Testis (tissue), 3 donors: Measurements from ENCODE around the gene OR6X1. TPM values are rescaled to one million over a fixed set of nuclear protein-coding genes. Genes with fewer than 3 reads are reported as not detected.
A peak's percentile ranks its signal among the peaks of the same experiment; 100 is the strongest.

Source experiments
- DNase-seq: peaks from one replicate; pipeline ENCODE4 v3.0.0-alpha.2; 2019
- H3K27ac ChIP-seq, 2 donors: fragments of 200-600 bp; sonication (generic); one replicate each; pipeline ENCODE4 v1.5.1; 2019
- H3K27me3 ChIP-seq: fragments of 200-600 bp; sonication (generic); one replicate; pipeline ENCODE4 v1.5.1; 2019
- H3K36me3 ChIP-seq: fragments of 200-600 bp; sonication (generic); one replicate; pipeline ENCODE4 v1.5.1; 2017; ENCODE audit warnings: low read depth; ENCODE audit errors: missing control alignments
- H3K4me1 ChIP-seq: fragments of 200-600 bp; sonication (generic); one replicate; pipeline ENCODE4 v1.5.1; 2019
- H3K4me3 ChIP-seq, 2 donors: fragments of 200-600 bp; sonication (generic); one replicate each; pipeline ENCODE4 v1.5.1; 2017 to 2019
- H3K9me3 ChIP-seq: fragments of 200-600 bp; sonication (generic); one replicate; pipeline ENCODE4 v1.5.1; 2017
- POLR2A ChIP-seq: fragments of 450-650 bp; IDR thresholded peaks from one replicate; pipeline ENCODE4 v1.6.1; 2017; ENCODE audit warnings: antibody characterized with exemption, mild to moderate bottlenecking, moderate library complexity
- WGBS, 2 donors: methylation state at CpG; one replicate each; pipeline ENCODE4 v1.1.5; 2018; 5-methylcytosine and 5-hydroxymethylcytosine counted together
- intact Hi-C: fragments of 100-400 bp; cut with DNase I; formaldehyde crosslinking; loops from one replicate; pipeline ENCODE4 v1.15.1; 2023; ENCODE audit warnings: low total_unique reads
- polyA plus RNA-seq: library from polyadenylated mRNA; stranded (reverse); fragments of 350-450 nt; fragmentation: Illumina TruSeq; extraction: RNeasy Lipid Tissue Mini Kit (QIAGEN cat#74804); gene quantifications from one replicate; pipeline ENCODE4 v1.2.3, GENCODE V29; 2014; ENCODE audit warnings: low read depth, low replicate concordance; ENCODE audit not compliant: insufficient read depth
- total RNA-seq, 2 donors: library from RNA; depleted of rRNA; stranded (reverse); fragments of >200 nt; gene quantifications; one replicate each; pipeline ENCODE4 v1.2.3, GENCODE V29; 2016
- TF ChIP-seq, protein P1 (sequence below), 3 experiments: fragments of 450-650 bp in 2 of 3; fragments of 200-600 bp in 1 of 3; sonication (generic) in 1 of 3; IDR thresholded peaks; one replicate each; pipeline ENCODE4 v1.5.1; 2016 to 2019; ENCODE audit warnings: antibody characterized with exemption in 3 of 3, mild to moderate bottlenecking in 2 of 3, moderate library complexity in 1 of 3

The OR6X1 gene
- total and polyA plus RNA-seq, 3 donors from 2014 or later, result not detected

DNA sequence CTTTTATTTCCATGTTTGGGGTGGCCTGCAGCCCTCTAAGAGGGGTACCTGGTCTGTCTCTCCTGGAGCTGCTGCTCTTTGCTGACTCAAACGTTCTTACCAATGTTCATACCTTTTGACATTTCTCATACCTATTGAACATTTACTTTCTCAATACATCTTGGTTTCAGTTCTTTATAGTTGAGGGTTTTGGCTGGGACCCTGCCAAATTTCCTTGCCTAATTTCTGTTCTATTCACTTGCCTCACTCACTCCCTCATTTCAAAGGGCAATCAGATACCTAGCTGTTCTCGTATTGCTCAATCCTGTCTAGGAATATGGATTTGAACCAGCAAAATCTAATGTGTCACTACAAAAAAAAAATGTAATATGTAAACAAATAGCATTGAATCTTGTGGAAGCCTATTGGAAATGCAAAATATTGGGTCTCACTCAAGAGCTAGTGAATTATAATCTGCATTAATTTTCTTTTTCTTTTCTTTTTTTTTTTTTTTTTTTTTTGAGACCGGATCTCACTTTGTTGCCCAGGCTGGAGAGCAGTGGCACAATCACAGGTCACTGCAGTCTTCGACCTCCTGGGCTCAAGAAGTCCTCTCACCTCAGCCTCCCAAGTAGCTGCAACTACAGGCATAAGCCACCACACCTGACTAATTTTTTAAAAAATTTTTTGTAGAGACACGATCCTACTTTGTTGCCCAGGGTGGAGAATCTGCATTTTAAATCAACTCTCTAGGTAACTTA lies 44.4 kb upstream of the OR6X1 start:
- no peaks in the 10 kb centered on the region for H3K4me1 ChIP-seq
- 74 to 81% methylated on average over 5 of the region's 5 CpGs for WGBS, 2 donors
- no peak for DNase-seq
- H3K4me3 ChIP-seq, result no peak overlapping the region
- H3K36me3 ChIP-seq, result no peaks in the 10 kb centered on the region
- intact Hi-C loops, result no loop called here
- H3K27ac ChIP-seq, result peak overlapping the region; percentile 44 to 70
- H3K27me3 ChIP-seq, result no peaks in the 10 kb centered on the region
- TF ChIP-seq, protein P1, sequence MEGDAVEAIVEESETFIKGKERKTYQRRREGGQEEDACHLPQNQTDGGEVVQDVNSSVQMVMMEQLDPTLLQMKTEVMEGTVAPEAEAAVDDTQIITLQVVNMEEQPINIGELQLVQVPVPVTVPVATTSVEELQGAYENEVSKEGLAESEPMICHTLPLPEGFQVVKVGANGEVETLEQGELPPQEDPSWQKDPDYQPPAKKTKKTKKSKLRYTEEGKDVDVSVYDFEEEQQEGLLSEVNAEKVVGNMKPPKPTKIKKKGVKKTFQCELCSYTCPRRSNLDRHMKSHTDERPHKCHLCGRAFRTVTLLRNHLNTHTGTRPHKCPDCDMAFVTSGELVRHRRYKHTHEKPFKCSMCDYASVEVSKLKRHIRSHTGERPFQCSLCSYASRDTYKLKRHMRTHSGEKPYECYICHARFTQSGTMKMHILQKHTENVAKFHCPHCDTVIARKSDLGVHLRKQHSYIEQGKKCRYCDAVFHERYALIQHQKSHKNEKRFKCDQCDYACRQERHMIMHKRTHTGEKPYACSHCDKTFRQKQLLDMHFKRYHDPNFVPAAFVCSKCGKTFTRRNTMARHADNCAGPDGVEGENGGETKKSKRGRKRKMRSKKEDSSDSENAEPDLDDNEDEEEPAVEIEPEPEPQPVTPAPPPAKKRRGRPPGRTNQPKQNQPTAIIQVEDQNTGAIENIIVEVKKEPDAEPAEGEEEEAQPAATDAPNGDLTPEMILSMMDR (IDR thresholded peaks at IDR 0.05), result no peak
- no peak for TF ChIP-seq POLR2A
- H3K9me3 ChIP-seq, result no peaks in the 10 kb centered on the region

DNA sequence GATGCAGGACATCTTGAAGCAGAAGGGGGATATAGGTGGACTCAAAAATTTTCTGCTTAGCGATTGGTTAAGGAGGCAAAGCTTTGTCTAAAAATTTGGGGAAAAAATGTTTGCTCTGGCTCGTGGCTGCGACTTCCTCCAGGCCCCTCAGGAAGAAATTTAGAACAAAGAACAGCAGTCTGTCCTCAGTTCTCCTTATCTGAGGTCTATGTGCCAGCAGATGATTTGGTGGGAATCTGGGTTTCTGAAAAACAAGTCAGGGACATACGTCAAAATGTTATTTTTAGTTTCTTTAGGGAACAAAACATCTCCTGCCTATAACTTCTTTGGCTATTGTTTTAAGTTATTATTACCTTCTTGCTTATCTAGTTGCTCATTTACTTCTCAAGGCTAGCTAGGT lies 43.8 kb upstream of the OR6X1 start:
- 38 to 44% methylated on average over 4 of the region's 4 CpGs for WGBS, 2 donors
- intact Hi-C loops, result no loop called here

DNA sequence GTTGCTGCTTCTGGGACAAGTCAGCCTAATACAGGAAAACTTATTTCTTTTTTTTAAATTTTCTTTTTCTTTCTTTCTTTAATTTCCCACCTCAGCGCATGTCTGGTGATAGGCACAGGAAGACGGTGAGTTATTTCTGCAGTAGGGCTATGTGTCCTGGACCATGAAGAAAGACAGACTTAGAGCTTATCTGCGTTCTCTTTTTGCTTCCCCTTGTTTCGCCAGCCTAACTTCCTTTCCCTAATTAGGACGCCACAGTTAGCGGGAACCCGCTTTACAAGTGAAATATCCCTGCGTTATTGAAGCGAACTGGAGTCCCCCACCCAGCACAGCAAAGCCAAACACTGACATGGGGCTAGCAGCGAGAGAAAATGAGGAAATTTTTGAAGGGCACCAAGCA lies 43.2 kb upstream of the OR6X1 start:
- Histone ChIP-seq H3K9me3 (no peaks in the 10 kb centered on the region), H3K36me3 (no peaks in the 10 kb centered on the region), H3K4me1 (no peaks in the 10 kb centered on the region), H3K27me3 (no peaks in the 10 kb centered on the region), H3K4me3 (no peak overlapping the region), H3K27ac (peak overlapping the region; percentile 44 to 70)
- intact Hi-C loops, result no loop called here
- peak; percentile 15 for DNase-seq
- WGBS, 2 donors, result 18 to 26% methylated on average over 10 of the region's 10 CpGs
- no peak for TF ChIP-seq POLR2A
- TF ChIP-seq, protein P1 (IDR thresholded peaks at IDR 0.05), result no peak

More for the DNA sequence above, 43.8 kb upstream of the OR6X1 start:
- TF ChIP-seq POLR2A, result no peak
- DNase-seq, result peak; percentile 17
- no peaks in the 10 kb centered on the region for H3K27me3 ChIP-seq
- no peaks in the 10 kb centered on the region for H3K9me3 ChIP-seq
- peak overlapping the region; percentile 44 to 70 for H3K27ac ChIP-seq
- H3K4me3 ChIP-seq, result no peak overlapping the region
- H3K4me1 ChIP-seq, result no peaks in the 10 kb centered on the region
- H3K36me3 ChIP-seq, result no peaks in the 10 kb centered on the region

GRCh38 chr11:123797114-123797513 lies 42.8 kb upstream of the OR6X1 start:
- intact Hi-C loops, result no loop called here
- peak overlapping the region; percentile 44 to 70 for H3K27ac ChIP-seq
- H3K9me3 ChIP-seq, result no peaks in the 10 kb centered on the region
- no peaks in the 10 kb centered on the region for H3K36me3 ChIP-seq
- no peaks in the 10 kb centered on the region for H3K27me3 ChIP-seq
- no peaks in the 10 kb centered on the region for H3K4me1 ChIP-seq
- 36 to 45% methylated on average over 4 of the region's 4 CpGs for WGBS, 2 donors
- no peak overlapping the region for H3K4me3 ChIP-seq
- DNase-seq, result peak; percentile 15
- TF ChIP-seq, protein P1 (IDR thresholded peaks at IDR 0.05), result no peak
- no peak for TF ChIP-seq POLR2A

DNA sequence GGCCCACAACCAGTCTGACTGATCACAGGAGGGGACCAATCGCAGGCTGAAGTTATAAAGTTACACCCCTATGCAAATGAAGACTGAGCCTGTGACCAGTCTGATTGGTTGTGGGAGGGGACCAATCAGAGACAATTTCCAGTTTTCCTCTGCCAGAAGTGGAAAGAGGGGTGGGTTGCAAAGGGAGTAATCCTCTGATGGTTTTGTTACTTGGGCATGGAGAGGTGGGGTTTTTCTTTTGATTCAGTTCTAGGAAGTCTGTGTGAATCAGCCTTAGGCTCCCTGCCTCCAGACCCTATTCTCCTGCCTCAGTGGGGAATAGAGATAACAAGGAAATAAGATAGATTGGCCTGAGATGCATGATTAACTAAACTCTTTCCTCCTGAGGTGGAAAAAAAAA lies 41.9 kb upstream of the OR6X1 start:
- no peaks in the 10 kb centered on the region for H3K9me3 ChIP-seq
- TF ChIP-seq, protein P1 (IDR thresholded peaks at IDR 0.05), result no peak
- no peak for TF ChIP-seq POLR2A
- H3K36me3 ChIP-seq, result no peaks in the 10 kb centered on the region
- 73 to 100% methylated on average over 1 of the region's 1 CpG for WGBS, 2 donors
- no peak overlapping the region for H3K4me3 ChIP-seq
- no peaks in the 10 kb centered on the region for H3K27me3 ChIP-seq
- peak; percentile 36 for DNase-seq
- no peaks in the 10 kb centered on the region for H3K4me1 ChIP-seq
- H3K27ac ChIP-seq, result peak overlapping the region in 1 of 2 donors; percentile 44
- intact Hi-C loops, result no loop called here
